ENCODE results near the gene ELN. TPM values are rescaled to one million over a fixed set of nuclear protein-coding genes. Genes with fewer than 3 reads are reported as not detected.

Gene ELN
- total and polyA plus RNA-seq, 2 of the 8 experiments (the other 6 are each of a cell fraction or from before 2014, with no cell fraction given), result 5.1 to 5.6 TPM

- Histone ChIP-seq H3K23me2 (ENCODE audit: low read depth, low read length) (peaks cover 2% of the 10 kb centered on the region; the same call in 1 of the 2 replicates), H4K20me1 (replicated peaks in 1 of 2; ENCODE audit: control insufficient read depth in 1 of 2, insufficient read depth in 2 of 2, low read length in 2 of 2) (peaks cover 0 to 1% of the 10 kb centered on the region in 2 experiments), H3K9ac (replicated peaks in 1 of 4; ENCODE audit: extremely low read depth in 1 of 4, low read depth in 3 of 4, low read length in 3 of 4) (no peak overlapping the region), H2BK12ac (ENCODE audit: low read depth, low read length) (no peak overlapping the region), H3K18ac (ENCODE audit: extremely low read depth, low read length) (no peak overlapping the region), H3K27me3 (replicated peaks in 1 of 4; ENCODE audit: control insufficient read depth in 3 of 4, extremely low read depth in 1 of 4, insufficient read depth in 3 of 4, low read length in 3 of 4) (no peaks in the 10 kb centered on the region), H3K4ac (replicated peaks; ENCODE audit: insufficient read length, low read depth, low read length) (no peak overlapping the region), H3K4me1 (replicated peaks in 1 of 4; ENCODE audit: control insufficient read depth in 3 of 4, insufficient read depth in 4 of 4, low read length in 3 of 4) (peaks cover 0 to 4% (median 0%) of the 10 kb centered on the region in 4 experiments; a peak in 1 of 7 replicates), H2BK5ac (ENCODE audit: low read depth, low read length) (no peak overlapping the region), H3K23ac (ENCODE audit: insufficient read length) (no peak overlapping the region), H4K8ac (ENCODE audit: extremely low read depth, insufficient read depth, low read length) (no peak overlapping the region), H3K36me3 (ENCODE audit: control insufficient read depth in 2 of 4, insufficient read depth in 4 of 4, low read length in 3 of 4) (no peaks in the 10 kb centered on the region), H3K56ac (replicated peaks; ENCODE audit: insufficient read length, low read depth, low read length) (no peak overlapping the region), H3K9me3 (ENCODE audit: insufficient read depth in 2 of 2, low read depth in 1 of 2, low read length in 1 of 2) (no peaks in the 10 kb centered on the region), H3K4me2 (ENCODE audit: insufficient read depth in 1 of 2, low read depth in 2 of 2, low read length in 2 of 2) (no peak overlapping the region), H4K91ac (replicated peaks; ENCODE audit: insufficient read length, low read length) (no peak overlapping the region), H4K5ac (ENCODE audit: insufficient read length, low read depth, low read length) (no peak overlapping the region), H3K27ac (ENCODE audit: low read depth, low read length) (no peak overlapping the region), H2BK15ac (ENCODE audit: low read length) (no peak overlapping the region), H2AFZ (ENCODE audit: low read length) (no peak overlapping the region), H3K14ac (ENCODE audit: insufficient read length) (no peak overlapping the region), H2BK20ac (ENCODE audit: low read length) (no peak overlapping the region), H2AK5ac (ENCODE audit: low read depth, low read length) (no peak overlapping the region), H3K4me3 (ENCODE audit: extremely low read depth in 1 of 4, insufficient read depth in 2 of 4, low read depth in 3 of 4, low read length in 4 of 4) (no peak overlapping the region), H2BK120ac (replicated peaks; ENCODE audit: low read depth, low read length) (no peak overlapping the region), H3K79me1 (ENCODE audit: low read depth, low read length) (no peaks in the 10 kb centered on the region), H3K79me2 (ENCODE audit: control insufficient read depth in 1 of 2, insufficient read depth in 2 of 2, low read length in 2 of 2) (no peaks in the 10 kb centered on the region)
- 96% methylated on average over 1 of the region's 1 CpG; no CpG with 5 or more reads in 1 of the 2 experiments for WGBS, 2 experiments (ENCODE audit: extremely low coverage in 1 of 2, insufficient coverage in 1 of 2, insufficient read length in 1 of 2, insufficient replicate concordance in 2 of 2, low coverage in 1 of 2, low lambda C conversion rate in 2 of 2, missing lambda C conversion rate in 1 of 2)
- ChIA-PET CTCF (ENCODE audit: partially characterized antibody) (interaction anchor here (0.9 kb wide), 1 partner anchor 126 kb away, joined by 3 read pairs; no protein-coding TSS in a partner anchor), POLR2A (ENCODE audit: partially characterized antibody) (no interaction called here)
- DNase-seq (ENCODE audit: low read depth in 1 of 2, low spot score in 2 of 2), result no peak
- no peak for FAIRE-seq
- TF ChIP-seq CBX5 (IDR thresholded peaks at IDR 0.05; ENCODE audit: low read depth, low read length), result no peak
- TF ChIP-seq ATF3 (IDR thresholded peaks at IDR 0.05; ENCODE audit: insufficient read depth, low read depth, low read length), result no peak
- TF ChIP-seq TAF1 (IDR thresholded peaks at IDR 0.05; ENCODE audit: low read depth, low read length), result no peak
- no peak for TF ChIP-seq EP300 (IDR thresholded peaks at IDR 0.05; ENCODE audit: borderline replicate concordance in 1 of 2, low read depth in 2 of 2, low read length in 2 of 2)
- TF ChIP-seq TEAD4 (IDR thresholded peaks at IDR 0.05; ENCODE audit: low read depth, low read length), result no peak
- no peak for TF ChIP-seq HDAC6 (IDR thresholded peaks at IDR 0.05; ENCODE audit: low read depth, low read length)
- TF ChIP-seq KDM5A (IDR thresholded peaks at IDR 0.05; ENCODE audit: low read length), result no peak
- TF ChIP-seq SP2 (IDR thresholded peaks at IDR 0.05; ENCODE audit: low read length), result no peak
- no peak for TF ChIP-seq CTCF (IDR thresholded peaks at IDR 0.05; ENCODE audit: control extremely low read depth in 1 of 3, insufficient read depth in 1 of 3, low read depth in 1 of 3, low read length in 3 of 3)
- no peak for TF ChIP-seq YY1 (IDR thresholded peaks at IDR 0.05; ENCODE audit: low read depth, low read length)
- TF ChIP-seq RNF2 (IDR thresholded peaks at IDR 0.05; ENCODE audit: borderline replicate concordance, low read depth, low read length, missing control alignments, poor library complexity, severe bottlenecking), result no peak
Measured at GRCh38 chr7:74074770-74075169, 46.8 kb downstream of the ELN start.
